GM12875 (cell line): ENCODE measurements around the gene UBLCP1.

Experiments
- H3K4me3 ChIP-seq: one replicate; pipeline ENCODE4 v1.5.1; 2011; ENCODE audit warnings: low read depth, low read length, control low read depth
- CTCF ChIP-seq: IDR thresholded peaks from 2 replicates; pipeline ENCODE4 v1.5.1; 2011; ENCODE audit warnings: low read depth, mild to moderate bottlenecking, control low read depth, inconsistent platforms, low read length, moderate library complexity, borderline replicate concordance; ENCODE audit not compliant: insufficient read depth

The UBLCP1 gene

GRCh38 chr5:159324986-159325385, 61.9 kb downstream of the UBLCP1 start:
- no peak for TF ChIP-seq CTCF
- no peak overlapping the region for H3K4me3 ChIP-seq

- H3K4me3 ChIP-seq, result no peak within 1 kb of the TSS
- no peak for TF ChIP-seq CTCF
These were observed 67.2 kb downstream of the UBLCP1 start, which contains the start of gene IL12B for GRCh38 chr5:159330131-159330800. Gene IL12B (minus strand): TSS chr5:159330487. CDS start chr5:159326782, 3,705 bp downstream.

GRCh38 chr5:159331093-159331973, 68.2 kb downstream of the UBLCP1 start:
- peak overlapping the region; percentile 34 for H3K4me3 ChIP-seq
- peak; percentile 85 for TF ChIP-seq CTCF

GRCh38 chr5:159332800-159333544, 69.9 kb downstream of the UBLCP1 start:
- no peak overlapping the region for H3K4me3 ChIP-seq
- TF ChIP-seq CTCF, result no peak

- TF ChIP-seq CTCF, result no peak
- H3K4me3 ChIP-seq, result no peak overlapping the region
These were observed 70.4 kb downstream of the UBLCP1 start for GRCh38 chr5:159333545-159333925.
